ENCODE results near the gene PEA15.
A peak's percentile ranks its signal among the peaks of the same experiment; 100 is the strongest.

Gene PEA15

DNA sequence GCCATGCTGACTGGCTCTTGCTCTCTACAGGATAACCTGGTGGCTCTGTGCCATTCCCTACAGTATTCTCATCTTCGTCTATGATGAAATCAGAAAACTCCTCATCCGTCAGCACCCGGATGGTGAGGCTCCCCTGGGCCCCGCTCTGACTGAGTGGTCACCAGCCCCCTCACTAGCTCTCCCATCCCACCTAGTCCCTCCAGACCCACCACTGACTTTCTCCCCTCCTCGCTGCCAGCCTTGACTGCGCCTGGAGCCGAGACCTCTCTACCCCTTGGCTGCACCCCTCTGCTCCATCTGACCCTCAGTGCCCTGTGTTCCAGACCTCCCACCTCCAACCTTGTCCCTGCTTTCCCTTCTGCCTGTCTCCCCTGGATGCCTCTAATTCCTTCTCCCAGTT, 18.9 kb upstream of the PEA15 start:
- no peak for DNase-seq

DNA sequence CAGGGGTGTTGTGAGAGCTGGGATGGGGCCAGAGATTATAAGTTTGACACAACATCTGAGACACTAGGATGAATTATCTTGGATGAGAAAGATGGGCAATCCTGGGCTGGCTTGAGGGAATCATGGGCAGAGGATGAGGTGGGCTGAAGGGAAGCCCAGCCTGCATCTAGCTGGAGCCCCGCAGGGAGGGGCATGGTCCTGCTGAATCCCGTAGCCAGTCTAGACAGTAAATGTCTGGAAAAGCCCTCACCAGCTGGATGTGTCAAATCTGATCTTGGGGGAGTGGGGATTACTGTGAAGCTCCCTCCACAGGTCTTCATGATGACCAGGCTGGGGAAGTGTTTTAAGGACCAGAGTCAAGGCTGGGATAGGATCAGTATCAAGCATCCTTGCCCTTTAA, 18.5 kb upstream of the PEA15 start:
- DNase-seq = no peak

- no peak for DNase-seq
These were observed 17.8 kb upstream of the PEA15 start for GRCh38 chr1:160187407-160187806.

DNA sequence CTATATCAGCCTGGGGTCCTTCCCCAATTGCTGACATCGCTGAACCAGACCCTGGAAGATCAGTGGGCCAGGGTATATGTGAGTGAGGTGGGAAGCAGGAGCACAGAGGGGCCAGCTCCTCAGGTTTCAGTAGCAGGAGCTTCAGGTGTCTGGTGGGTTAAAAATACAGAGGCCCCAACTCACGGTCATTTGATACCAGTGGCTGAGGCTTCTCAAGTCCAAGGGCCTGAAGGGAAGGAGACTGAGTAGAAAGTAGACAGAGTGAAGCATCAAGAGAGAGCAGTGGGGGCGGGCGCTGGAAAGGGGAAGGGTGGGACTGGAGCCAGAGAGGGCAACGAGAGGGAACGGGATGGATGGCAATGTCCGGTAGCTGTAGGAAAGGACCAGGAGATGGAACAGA, 16.8 kb upstream of the PEA15 start:
- no peak for DNase-seq

DNA sequence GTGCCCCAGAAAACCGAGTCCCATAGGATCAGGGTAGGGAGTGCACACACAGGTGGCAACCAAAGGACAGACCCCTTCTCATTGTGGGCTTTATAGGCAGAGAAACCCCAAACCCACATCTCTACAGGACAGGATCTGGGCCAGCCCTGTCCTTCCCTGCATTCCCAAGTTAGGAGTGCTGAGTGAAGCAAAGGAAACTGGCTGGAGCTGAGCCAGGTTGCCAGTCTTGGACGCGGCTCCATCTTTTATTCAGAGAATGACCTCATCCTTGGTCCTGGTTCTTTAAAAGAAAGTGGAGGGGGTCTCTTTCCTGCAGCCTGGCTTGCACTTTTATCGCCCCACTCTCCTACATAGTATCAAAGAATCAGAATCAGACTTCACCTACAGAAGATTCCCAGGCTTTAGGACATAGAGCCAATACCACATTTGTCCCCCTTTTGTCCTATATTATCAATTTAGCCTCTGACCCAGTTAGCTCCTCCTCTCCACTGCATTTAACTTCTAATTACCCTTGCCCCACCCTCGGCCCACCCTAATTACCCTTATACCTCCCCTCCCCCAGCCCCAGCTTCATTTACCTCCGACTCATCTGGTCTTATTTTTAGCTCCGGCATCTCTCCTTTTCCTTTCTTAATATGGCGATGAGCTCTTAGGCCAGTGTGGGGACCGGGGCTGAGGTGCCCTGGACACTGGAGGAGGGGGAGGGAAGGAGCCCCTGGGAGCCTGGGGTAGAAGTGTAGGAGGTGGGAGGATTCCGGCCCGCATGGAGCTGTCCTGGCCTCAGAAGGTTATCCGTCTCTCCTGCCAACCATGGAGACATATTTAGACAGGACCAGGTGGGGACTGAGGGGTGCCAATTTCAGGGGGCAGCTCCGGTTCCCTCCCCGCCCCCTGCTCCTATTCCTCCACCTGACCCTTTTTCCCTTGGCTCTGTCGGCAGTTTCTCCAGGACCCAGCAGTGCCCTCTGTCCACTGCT, 15.2 kb upstream of the PEA15 start, which contains the start of gene CASQ1:
Gene CASQ1 (plus strand): TSS at position 927 of the 977 bp plus-strand sequence. CDS start 177 bp downstream, outside the sequence.
- DNase-seq = no peak

DNA sequence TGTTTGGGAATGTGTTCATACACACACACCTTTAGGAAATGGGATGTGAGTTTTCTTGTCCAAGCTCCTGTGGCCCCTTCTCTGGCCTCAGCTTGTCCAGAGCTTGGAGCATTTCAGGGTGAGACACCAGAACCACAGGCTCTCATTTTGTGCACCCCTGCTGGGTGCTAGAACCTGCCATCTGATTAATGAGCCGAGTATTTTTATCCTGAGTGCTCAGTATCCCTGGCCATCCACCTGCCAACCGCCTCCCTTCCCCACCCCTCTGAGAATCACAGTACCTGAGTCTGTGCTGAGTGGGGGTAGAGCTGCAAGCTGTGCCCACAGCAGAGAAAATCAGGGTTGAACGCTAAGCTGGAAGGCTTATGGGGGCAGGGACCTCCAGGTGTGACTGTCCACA, 13.4 kb upstream of the PEA15 start:
- no peak for DNase-seq

GRCh38 chr1:160192234-160192633, 12.9 kb upstream of the PEA15 start:
- DNase-seq = no peak

- peak; percentile 28 for DNase-seq
These were observed 11.9 kb upstream of the PEA15 start for GRCh38 chr1:160193091-160193819.

GRCh38 chr1:160193832-160194736, 11.1 kb upstream of the PEA15 start:
- no peak for DNase-seq

DNA sequence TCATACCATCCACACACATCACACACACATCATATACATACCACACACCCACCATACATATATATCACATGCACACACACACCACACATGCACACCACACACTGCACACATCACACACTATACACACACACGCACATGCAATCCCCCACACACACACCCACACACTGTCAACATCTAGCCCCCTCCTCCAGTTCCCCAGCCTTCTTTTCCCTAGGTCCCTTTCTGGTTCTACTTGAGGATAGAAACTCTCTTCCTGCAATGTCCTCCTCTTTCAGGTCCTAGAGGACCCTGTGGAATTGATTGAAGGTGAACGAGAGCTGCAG, 10.5 kb upstream of the PEA15 start:
- DNase-seq = no peak

DNA sequence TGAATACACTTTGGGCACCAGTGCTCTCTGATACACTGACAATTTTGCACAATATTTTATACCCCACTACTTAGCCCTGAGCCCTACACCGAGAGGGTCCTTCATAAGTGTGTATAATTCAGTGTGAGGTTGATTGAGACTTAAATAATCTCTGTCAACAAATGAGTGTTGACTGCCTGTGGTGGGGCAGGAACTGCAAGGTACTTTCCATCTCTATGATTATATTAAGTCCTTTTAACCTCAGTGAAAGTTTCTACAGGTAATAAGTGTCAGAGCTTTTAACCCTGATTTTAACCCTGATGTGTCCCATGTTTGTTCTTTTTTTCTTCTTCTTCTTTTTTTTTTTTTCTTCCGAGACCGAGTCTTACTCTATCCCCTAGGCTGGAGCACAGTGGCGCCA, 9.0 kb upstream of the PEA15 start:
- no peak for DNase-seq

DNA sequence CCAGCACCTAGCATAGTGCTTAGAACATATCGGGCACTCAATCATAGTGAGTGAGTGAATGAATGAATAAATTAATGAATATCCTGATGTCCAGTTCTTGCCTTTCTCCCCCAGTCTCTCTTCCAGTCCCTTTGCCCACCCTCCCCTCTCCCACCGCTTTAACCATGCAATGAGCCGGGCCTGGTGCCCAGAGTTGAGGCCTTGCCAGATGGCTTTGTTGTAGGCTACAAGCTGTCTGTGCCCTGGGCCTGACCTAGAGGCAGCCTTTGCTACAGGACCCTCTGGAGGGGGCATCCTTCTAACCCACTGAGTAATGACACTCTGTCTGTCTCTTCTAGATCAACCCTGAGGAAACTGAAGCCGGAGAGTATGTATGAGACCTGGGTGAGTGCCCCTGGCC, 8.0 kb upstream of the PEA15 start:
- DNase-seq = no peak

DNA sequence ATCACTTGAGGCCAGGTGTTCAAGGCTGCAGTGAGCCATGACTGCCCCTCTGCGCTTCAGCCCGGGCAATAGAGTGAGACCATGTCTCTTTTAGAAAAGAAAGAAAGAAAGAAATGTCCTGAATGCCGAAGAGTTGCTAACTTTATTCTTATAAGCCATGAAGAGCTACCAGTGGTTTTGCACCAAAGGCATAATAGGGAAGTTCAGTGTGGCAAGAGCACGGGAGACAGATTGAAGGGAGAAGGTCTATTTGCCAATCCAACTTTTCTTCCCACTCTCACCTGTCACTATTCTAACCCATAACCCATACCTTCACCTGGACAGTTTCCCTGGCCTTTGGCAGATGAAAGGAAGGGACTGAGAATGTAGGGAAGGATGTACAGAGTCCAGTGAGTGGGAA, 4.4 kb upstream of the PEA15 start:
- DNase-seq = no peak

- no peak for DNase-seq
These were observed 500 bp upstream of the PEA15 start for GRCh38 chr1:160204526-160205241.

DNA sequence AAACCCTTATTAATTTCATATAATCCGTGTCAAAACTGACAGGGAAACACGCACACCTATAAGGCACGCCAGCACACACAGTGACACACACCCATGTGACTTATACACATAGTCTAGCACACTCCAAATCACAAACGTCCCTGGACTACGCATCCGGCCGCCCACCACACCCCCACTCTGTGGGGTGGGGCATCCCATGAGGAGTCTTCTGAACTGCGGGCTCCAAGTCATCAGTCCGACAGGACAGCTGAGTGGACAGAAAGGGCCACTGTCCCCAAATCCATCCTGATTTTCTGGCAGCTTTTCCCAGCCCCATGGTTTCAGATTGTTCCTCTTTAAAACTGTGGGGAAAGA, 829 bp downstream of the PEA15 start:
- DNase-seq = no peak

- peak; percentile 20 for DNase-seq
These were observed 1.4 kb downstream of the PEA15 start for GRCh38 chr1:160206421-160207117.

DNA sequence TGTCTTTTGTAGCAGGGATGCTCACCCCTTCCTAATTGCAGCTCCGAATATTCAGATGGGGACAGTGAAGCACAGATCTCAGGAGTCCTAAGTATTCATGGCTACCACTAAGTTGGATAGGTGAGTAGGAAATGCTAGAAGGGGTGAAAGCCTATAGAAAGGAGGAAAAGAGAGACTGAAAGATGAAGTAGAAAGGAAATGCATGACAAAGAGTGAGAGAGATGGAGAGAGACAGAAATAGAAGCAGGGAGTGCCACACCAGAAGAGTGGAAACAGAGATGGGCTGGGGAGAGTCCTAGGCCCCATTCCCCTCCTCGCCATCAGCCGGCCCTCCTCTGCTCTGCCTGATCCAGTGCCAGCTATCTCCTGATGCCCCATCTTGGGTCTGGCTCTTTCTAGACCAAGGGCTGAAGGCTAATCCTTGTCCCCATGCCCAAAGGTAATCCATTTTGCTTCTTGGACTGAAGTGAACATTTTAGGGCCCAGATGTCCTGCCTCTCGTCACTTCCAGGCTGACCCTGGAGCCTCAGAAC, 2.0 kb downstream of the PEA15 start:
- DNase-seq = no peak

DNA sequence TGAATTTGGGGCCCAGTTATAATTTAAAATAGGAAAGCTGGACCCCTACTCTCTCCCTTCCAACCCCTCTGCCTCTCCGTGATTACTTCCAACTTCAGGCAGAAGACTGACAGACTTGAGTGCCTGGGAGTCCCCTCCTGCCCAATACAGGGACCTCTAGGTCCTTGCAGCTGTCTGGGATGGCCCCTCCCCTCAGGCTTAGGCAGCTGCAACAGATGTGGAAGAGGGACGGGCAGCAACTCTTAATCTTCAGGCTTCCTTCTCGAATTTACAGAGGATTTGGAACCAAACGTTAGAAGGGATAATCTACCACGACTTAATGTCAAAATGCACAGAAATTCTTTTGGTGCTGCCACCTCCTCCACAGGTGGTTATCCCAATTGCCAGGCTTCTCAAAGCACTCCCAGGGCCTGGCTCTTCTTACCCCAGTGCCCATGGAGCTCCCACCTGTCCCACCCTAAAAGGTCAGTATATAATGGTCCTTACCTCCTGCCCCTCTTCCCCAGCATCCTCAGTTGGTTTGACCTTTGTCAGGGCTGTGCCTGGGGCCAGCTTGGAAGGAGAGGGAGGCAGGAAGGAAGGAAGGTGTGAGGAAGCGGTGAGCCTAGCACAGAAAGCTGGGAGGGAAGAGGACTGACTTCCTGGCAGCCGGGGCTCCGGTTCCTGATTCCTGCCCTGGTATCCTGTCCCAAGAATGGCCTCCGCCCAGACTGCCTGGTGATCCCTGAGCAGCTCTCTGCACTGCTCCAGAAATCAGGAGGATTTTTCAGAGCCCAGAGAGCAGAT, 2.8 kb downstream of the PEA15 start:
- DNase-seq = no peak

GRCh38 chr1:160208557-160209320, 3.6 kb downstream of the PEA15 start:
- DNase-seq = no peak

Measured in NCI-H2081 treated with DMSO at 0.1 percent for 48 hours (cell line).